PC-9 (cell line): Measurements from ENCODE around the gene RNF212.

ENCODE experiments used
- CTCF ChIP-seq: fragments of 200-600 bp; sonication (generic); conservative IDR thresholded peaks from 2 replicates; pipeline ENCODE4 v1.6.1; 2017; ENCODE audit warnings: mixed run types, antibody characterized with exemption, mild to moderate bottlenecking, moderate library complexity
- EZH2 ChIP-seq: fragments of 200-600 bp; sonication (generic); IDR thresholded peaks from 2 replicates; pipeline ENCODE4 v1.8.0; 2017; ENCODE audit warnings: antibody characterized with exemption, low read depth

DNA sequence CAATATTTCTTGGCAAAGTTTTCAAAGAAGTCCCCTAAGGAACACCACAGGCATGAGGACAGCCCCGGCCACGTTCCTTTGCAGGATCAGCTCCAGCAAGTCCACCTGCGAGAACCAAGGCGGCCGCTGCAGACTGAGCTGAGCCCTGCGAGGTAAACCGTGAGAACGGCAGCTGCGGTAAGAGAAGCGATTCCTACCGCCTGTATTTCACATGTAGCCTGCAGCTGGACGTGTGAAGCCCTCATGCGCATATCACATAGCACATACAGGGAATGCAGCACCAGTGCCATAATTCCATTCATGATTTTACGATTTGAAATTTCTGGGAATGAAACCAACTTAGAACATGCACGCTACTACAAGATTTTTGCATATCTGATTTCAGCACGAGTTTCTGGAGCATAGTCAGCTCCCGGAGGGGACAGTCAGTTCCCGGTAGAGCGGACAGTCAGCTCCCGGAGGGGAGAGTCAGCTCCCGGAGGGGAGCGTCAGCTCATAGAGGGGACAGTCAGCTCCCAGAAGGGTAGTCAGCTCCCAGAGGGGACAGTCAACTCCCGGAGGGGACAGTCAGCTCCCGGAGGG, 60.2 kb downstream of the RNF212 start:
- TF ChIP-seq CTCF = no peak
- TF ChIP-seq EZH2 = no peak
